ENCODE data around the gene ZBTB4.

The ZBTB4 gene

DNA sequence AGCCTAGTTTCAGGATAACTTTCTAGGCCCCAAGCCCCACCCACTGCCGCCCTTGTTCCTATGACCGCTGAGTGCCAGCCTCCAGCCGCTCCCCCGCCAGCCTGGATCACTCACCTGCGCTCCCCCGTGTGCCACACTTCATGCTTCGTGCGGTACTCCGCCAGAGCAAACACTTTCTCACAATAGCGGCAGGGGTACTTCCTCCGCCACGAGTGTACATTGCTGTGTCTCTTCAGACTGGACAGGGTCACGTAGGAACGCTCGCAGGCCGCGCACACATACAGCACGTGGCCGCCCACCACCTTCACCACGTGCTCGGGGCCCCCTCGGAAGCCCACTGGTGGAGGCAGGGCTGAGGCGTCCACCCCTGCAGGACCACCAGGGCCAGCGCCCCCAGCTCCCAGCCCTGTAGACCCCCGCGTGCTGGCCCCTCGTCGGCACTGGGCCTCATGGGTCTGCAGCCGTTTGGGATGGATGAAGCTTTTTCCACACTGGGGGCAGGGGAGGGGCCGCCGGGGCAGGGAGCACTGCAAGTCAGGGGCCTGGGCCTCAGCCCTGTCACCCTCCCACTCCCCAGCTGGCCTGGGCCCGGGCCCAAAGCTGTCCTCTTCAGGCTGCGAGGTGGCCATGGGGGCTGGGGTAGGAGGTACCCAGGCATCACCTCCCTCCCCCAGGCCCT is 13.7 kb downstream of the ZBTB4 start:
- no peak for DNase-seq (ENCODE audit: low spot score)
- Histone ChIP-seq H3K27me3 (ENCODE audit: control insufficient read depth in 3 of 3, insufficient read depth in 3 of 3, low read depth in 1 of 3, low read length in 3 of 3) (no peaks in the 10 kb centered on the region), H3K4ac (ENCODE audit: low read length) (no peak overlapping the region), H3K9ac (ENCODE audit: low read depth, low read length, poor library complexity) (no peak overlapping the region), H3K27ac (replicated peaks; ENCODE audit: low read length) (no peak overlapping the region), H3K4me1 (ENCODE audit: control insufficient read depth in 2 of 2, insufficient read depth in 1 of 2, low read depth in 1 of 2, low read length in 2 of 2) (peaks cover 7 to 14% of the 10 kb centered on the region in 2 donors), H4K91ac (ENCODE audit: low read depth, low read length, poor library complexity) (peak overlapping the region; percentile 72), H2AK5ac (ENCODE audit: low read depth, low read length) (no peak overlapping the region), H3K9me3 (replicated peaks in 1 of 2; ENCODE audit: control insufficient read depth in 2 of 2, insufficient read depth in 1 of 2, low read depth in 1 of 2, low read length in 2 of 2) (no peaks in the 10 kb centered on the region), H2BK12ac (ENCODE audit: low read length) (peak overlapping the region; percentile 22), H3K23ac (ENCODE audit: low read depth, low read length, poor library complexity) (peak overlapping the region; percentile 85), H3K36me3 (replicated peaks in 1 of 2; ENCODE audit: control insufficient read depth in 2 of 2, insufficient read depth in 2 of 2, low read length in 2 of 2) (peaks cover 5 to 36% of the 10 kb centered on the region in 2 donors), H3K79me1 (ENCODE audit: low read depth, low read length) (peaks cover 8% of the 10 kb centered on the region), H4K8ac (ENCODE audit: low read depth, low read length) (no peak overlapping the region), H2BK15ac (ENCODE audit: low read length) (no peak overlapping the region), H2BK120ac (ENCODE audit: low read depth, low read length) (no peak overlapping the region), H3K4me2 (ENCODE audit: insufficient read depth, low read length, poor library complexity, severe bottlenecking) (no peak overlapping the region), H3K18ac (ENCODE audit: low read length) (no peak overlapping the region), H3K4me3 (ENCODE audit: low read length in 2 of 2) (no peak overlapping the region), H2AFZ (ENCODE audit: low read length) (no peak overlapping the region), H2BK5ac (ENCODE audit: low read length) (peak overlapping the region; percentile 24), H3K14ac (ENCODE audit: low read length) (no peak overlapping the region)
- WGBS, 2 donors (ENCODE audit: extremely low coverage in 2 of 2, insufficient read length in 2 of 2, insufficient replicate concordance in 1 of 2), result no CpG with 5 or more reads among the region's 33 CpGs

DNA sequence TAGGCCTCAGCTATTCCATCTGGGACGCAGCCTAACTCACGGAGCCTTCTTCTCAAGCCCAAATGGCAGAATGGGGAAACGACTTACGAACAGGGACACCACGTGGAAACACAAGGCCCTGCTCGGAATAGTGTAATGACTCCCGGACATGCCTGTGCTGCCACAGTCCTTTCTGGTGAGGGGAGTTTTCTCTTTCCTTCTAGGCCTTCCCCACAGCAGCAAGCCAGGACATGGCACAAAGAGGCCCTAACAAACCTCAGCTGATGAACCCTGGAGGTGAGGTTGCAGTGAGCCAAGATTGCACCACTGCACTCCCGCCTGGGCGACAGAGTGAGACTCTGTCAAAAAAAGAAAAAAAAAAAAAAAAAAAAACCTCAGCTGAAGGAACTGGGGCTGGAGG is 15.3 kb downstream of the ZBTB4 start:
- Histone ChIP-seq H3K9me3 (replicated peaks in 1 of 2; ENCODE audit: control insufficient read depth in 2 of 2, insufficient read depth in 1 of 2, low read depth in 1 of 2, low read length in 2 of 2) (no peaks in the 10 kb centered on the region), H4K8ac (ENCODE audit: low read depth, low read length) (peak overlapping the region; percentile 0), H2BK5ac (ENCODE audit: low read length) (no peak overlapping the region), H3K4me3 (ENCODE audit: low read length in 2 of 2) (no peak overlapping the region), H3K14ac (ENCODE audit: low read length) (no peak overlapping the region), H3K27me3 (ENCODE audit: control insufficient read depth in 3 of 3, insufficient read depth in 3 of 3, low read depth in 1 of 3, low read length in 3 of 3) (no peaks in the 10 kb centered on the region), H3K9ac (ENCODE audit: low read depth, low read length, poor library complexity) (no peak overlapping the region), H3K79me1 (ENCODE audit: low read depth, low read length) (peaks cover 8% of the 10 kb centered on the region), H4K91ac (ENCODE audit: low read depth, low read length, poor library complexity) (no peak overlapping the region), H2AFZ (ENCODE audit: low read length) (no peak overlapping the region), H2BK120ac (ENCODE audit: low read depth, low read length) (no peak overlapping the region), H3K36me3 (replicated peaks in 1 of 2; ENCODE audit: control insufficient read depth in 2 of 2, insufficient read depth in 2 of 2, low read length in 2 of 2) (peaks cover 5 to 36% of the 10 kb centered on the region in 2 donors), H2AK5ac (ENCODE audit: low read depth, low read length) (no peak overlapping the region), H2BK12ac (ENCODE audit: low read length) (no peak overlapping the region), H3K4me1 (ENCODE audit: control insufficient read depth in 2 of 2, insufficient read depth in 1 of 2, low read depth in 1 of 2, low read length in 2 of 2) (peaks cover 7 to 14% of the 10 kb centered on the region in 2 donors), H3K4me2 (ENCODE audit: insufficient read depth, low read length, poor library complexity, severe bottlenecking) (no peak overlapping the region), H3K27ac (replicated peaks; ENCODE audit: low read length) (no peak overlapping the region), H3K4ac (ENCODE audit: low read length) (no peak overlapping the region), H3K18ac (ENCODE audit: low read length) (no peak overlapping the region), H2BK15ac (ENCODE audit: low read length) (no peak overlapping the region), H3K23ac (ENCODE audit: low read depth, low read length, poor library complexity) (no peak overlapping the region)
- WGBS, 2 donors (ENCODE audit: extremely low coverage in 2 of 2, insufficient read length in 2 of 2, insufficient replicate concordance in 1 of 2), result no CpG with 5 or more reads among the region's 9 CpGs
- DNase-seq (ENCODE audit: low spot score), result no peak

GRCh38 chr17:7463372-7463846 is 16.0 kb downstream of the ZBTB4 start:
- no peak overlapping the region for H2BK5ac ChIP-seq (ENCODE audit: low read length)
- no peak overlapping the region for H3K4ac ChIP-seq (ENCODE audit: low read length)
- no peak overlapping the region for H4K91ac ChIP-seq (ENCODE audit: low read depth, low read length, poor library complexity)
- H2AFZ ChIP-seq (ENCODE audit: low read length), result no peak overlapping the region
- no peak overlapping the region for H2BK15ac ChIP-seq (ENCODE audit: low read length)
- no peak overlapping the region for H2BK12ac ChIP-seq (ENCODE audit: low read length)
- DNase-seq (ENCODE audit: low spot score), result no peak
- H3K27ac ChIP-seq (replicated peaks; ENCODE audit: low read length), result no peak overlapping the region
- H3K4me1 ChIP-seq (ENCODE audit: control insufficient read depth in 2 of 2, insufficient read depth in 1 of 2, low read depth in 1 of 2, low read length in 2 of 2), result peaks cover 7 to 12% of the 10 kb centered on the region in 2 donors
- H4K8ac ChIP-seq (ENCODE audit: low read depth, low read length), result no peak overlapping the region
- peaks cover 8% of the 10 kb centered on the region for H3K79me1 ChIP-seq (ENCODE audit: low read depth, low read length)
- H3K9me3 ChIP-seq (replicated peaks in 1 of 2; ENCODE audit: control insufficient read depth in 2 of 2, insufficient read depth in 1 of 2, low read depth in 1 of 2, low read length in 2 of 2), result no peaks in the 10 kb centered on the region
- peak overlapping the region; percentile 35 for H3K18ac ChIP-seq (ENCODE audit: low read length)
- no peak overlapping the region for H3K4me2 ChIP-seq (ENCODE audit: insufficient read depth, low read length, poor library complexity, severe bottlenecking)
- H3K23ac ChIP-seq (ENCODE audit: low read depth, low read length, poor library complexity), result no peak overlapping the region
- H2BK120ac ChIP-seq (ENCODE audit: low read depth, low read length), result no peak overlapping the region
- peak overlapping the region; percentile 26 for H2AK5ac ChIP-seq (ENCODE audit: low read depth, low read length)
- peaks cover 5 to 36% of the 10 kb centered on the region in 2 donors for H3K36me3 ChIP-seq (replicated peaks in 1 of 2; ENCODE audit: control insufficient read depth in 2 of 2, insufficient read depth in 2 of 2, low read length in 2 of 2)
- H3K9ac ChIP-seq (ENCODE audit: low read depth, low read length, poor library complexity), result no peak overlapping the region
- no peak overlapping the region for H3K14ac ChIP-seq (ENCODE audit: low read length)
- no CpG with 5 or more reads among the region's 14 CpGs for WGBS, 2 donors (ENCODE audit: extremely low coverage in 2 of 2, insufficient read length in 2 of 2, insufficient replicate concordance in 1 of 2)
- H3K4me3 ChIP-seq (ENCODE audit: low read length in 2 of 2), result no peak overlapping the region
- H3K27me3 ChIP-seq (ENCODE audit: control insufficient read depth in 3 of 3, insufficient read depth in 3 of 3, low read depth in 1 of 3, low read length in 3 of 3), result no peaks in the 10 kb centered on the region

- peak overlapping the region; percentile 63 for H2BK15ac ChIP-seq (ENCODE audit: low read length)
- peaks cover 5 to 36% of the 10 kb centered on the region in 2 donors for H3K36me3 ChIP-seq (replicated peaks in 1 of 2; ENCODE audit: control insufficient read depth in 2 of 2, insufficient read depth in 2 of 2, low read length in 2 of 2)
- WGBS, 2 donors (ENCODE audit: extremely low coverage in 2 of 2, insufficient read length in 2 of 2, insufficient replicate concordance in 1 of 2), result 100% methylated on average over 2 of the region's 44 CpGs; no CpG with 5 or more reads in 1 of the 2 donors
- H3K4me1 ChIP-seq (ENCODE audit: control insufficient read depth in 2 of 2, insufficient read depth in 1 of 2, low read depth in 1 of 2, low read length in 2 of 2), result peaks cover 5 to 10% of the 10 kb centered on the region in 2 donors
- no peak overlapping the region for H3K9ac ChIP-seq (ENCODE audit: low read depth, low read length, poor library complexity)
- H3K4me2 ChIP-seq (ENCODE audit: insufficient read depth, low read length, poor library complexity, severe bottlenecking), result no peak overlapping the region
- H3K23ac ChIP-seq (ENCODE audit: low read depth, low read length, poor library complexity), result no peak overlapping the region
- DNase-seq (ENCODE audit: low spot score), result no peak
- H4K91ac ChIP-seq (ENCODE audit: low read depth, low read length, poor library complexity), result peak overlapping the region; percentile 7
- H3K9me3 ChIP-seq (replicated peaks in 1 of 2; ENCODE audit: control insufficient read depth in 2 of 2, insufficient read depth in 1 of 2, low read depth in 1 of 2, low read length in 2 of 2), result no peaks in the 10 kb centered on the region
- no peak overlapping the region for H4K8ac ChIP-seq (ENCODE audit: low read depth, low read length)
- H3K4me3 ChIP-seq (ENCODE audit: low read length in 2 of 2), result no peak overlapping the region
- H2BK12ac ChIP-seq (ENCODE audit: low read length), result peak overlapping the region; percentile 75
- peak overlapping the region; percentile 98 for H2AK5ac ChIP-seq (ENCODE audit: low read depth, low read length)
- H3K14ac ChIP-seq (ENCODE audit: low read length), result peak overlapping the region; percentile 83
- H3K18ac ChIP-seq (ENCODE audit: low read length), result peak overlapping the region; percentile 51
- no peak overlapping the region for H2BK5ac ChIP-seq (ENCODE audit: low read length)
- no peak overlapping the region for H2BK120ac ChIP-seq (ENCODE audit: low read depth, low read length)
- no peak overlapping the region for H2AFZ ChIP-seq (ENCODE audit: low read length)
- H3K79me1 ChIP-seq (ENCODE audit: low read depth, low read length), result peaks cover 8% of the 10 kb centered on the region
- H3K4ac ChIP-seq (ENCODE audit: low read length), result no peak overlapping the region
- H3K27ac ChIP-seq (replicated peaks; ENCODE audit: low read length), result no peak overlapping the region
- no peaks in the 10 kb centered on the region for H3K27me3 ChIP-seq (ENCODE audit: control insufficient read depth in 3 of 3, insufficient read depth in 3 of 3, low read depth in 1 of 3, low read length in 3 of 3)
These were observed 16.7 kb downstream of the ZBTB4 start for GRCh38 chr17:7462474-7463371.
